ENCODE measurements around the gene SLIT3.

Gene SLIT3

DNA sequence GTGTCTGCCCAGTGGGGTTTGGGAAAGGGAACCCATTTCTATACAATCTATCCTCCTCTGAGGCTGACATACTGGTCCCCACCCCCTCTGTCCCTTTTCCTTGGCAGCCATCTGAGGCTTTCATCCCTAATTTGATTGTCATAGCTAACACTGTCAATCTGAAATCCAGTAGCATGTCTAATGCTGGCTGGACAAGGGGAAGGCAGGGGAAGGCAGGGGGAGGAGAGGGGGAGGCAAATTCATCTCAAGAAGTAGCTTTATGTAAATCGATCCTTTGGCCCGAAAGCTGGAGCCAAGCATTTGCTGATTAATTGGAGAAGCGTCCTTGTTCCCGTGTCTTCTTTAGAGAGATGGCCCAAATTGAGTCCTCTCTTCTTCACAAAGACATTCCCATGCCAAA is 407.7 kb downstream of the SLIT3 start:
- no peak overlapping the region for H3K27ac Mint-ChIP-seq
- no peaks in the 10 kb centered on the region for H3K9me3 Mint-ChIP-seq
- peaks cover 31% of the 10 kb centered on the region for H3K27me3 Mint-ChIP-seq (ENCODE audit: low read depth, poor library complexity)
- no peak for TF ChIP-seq CTCF (IDR thresholded peaks at IDR 0.05)
- H3K4me3 Mint-ChIP-seq: no peak overlapping the region
- H3K4me1 Mint-ChIP-seq: peaks cover 42% of the 10 kb centered on the region
- H3K36me3 Mint-ChIP-seq (ENCODE audit: low read depth): no peaks in the 10 kb centered on the region
- DNase-seq: no peak

DNA sequence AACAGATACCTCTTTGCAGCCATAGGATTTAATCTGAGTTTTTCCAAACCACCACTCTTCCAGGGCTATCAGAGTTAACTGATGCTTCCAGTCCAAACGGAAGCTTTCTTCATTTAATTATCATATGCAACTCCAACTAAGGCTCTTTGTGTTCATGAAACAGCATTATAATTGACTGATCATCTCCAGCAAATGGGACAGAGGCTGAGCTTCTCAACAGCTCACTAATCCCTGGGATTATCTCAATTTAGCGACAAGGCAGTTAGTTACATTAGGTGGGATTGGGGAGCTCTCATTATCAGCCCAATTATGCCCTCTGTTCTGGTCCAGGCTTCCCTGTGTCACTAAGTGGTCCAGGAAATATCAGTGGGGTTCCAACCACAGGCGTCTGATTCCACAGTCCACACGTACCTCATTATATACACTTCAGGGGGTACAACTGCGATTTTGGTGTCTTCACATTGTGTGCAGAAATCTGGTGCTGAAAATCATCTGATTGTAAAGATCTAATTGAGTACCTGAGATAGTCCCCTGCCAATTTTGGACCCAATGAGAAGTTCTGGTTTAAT is 408.2 kb downstream of the SLIT3 start:
- Mint-ChIP-seq H3K27ac (no peak overlapping the region), H3K4me3 (no peak overlapping the region), H3K9me3 (no peaks in the 10 kb centered on the region), H3K27me3 (ENCODE audit: low read depth, poor library complexity) (peaks cover 31% of the 10 kb centered on the region), H3K4me1 (peaks cover 36% of the 10 kb centered on the region), H3K36me3 (ENCODE audit: low read depth) (no peaks in the 10 kb centered on the region)
- no peak for DNase-seq
- no peak for TF ChIP-seq CTCF (IDR thresholded peaks at IDR 0.05)

DNA sequence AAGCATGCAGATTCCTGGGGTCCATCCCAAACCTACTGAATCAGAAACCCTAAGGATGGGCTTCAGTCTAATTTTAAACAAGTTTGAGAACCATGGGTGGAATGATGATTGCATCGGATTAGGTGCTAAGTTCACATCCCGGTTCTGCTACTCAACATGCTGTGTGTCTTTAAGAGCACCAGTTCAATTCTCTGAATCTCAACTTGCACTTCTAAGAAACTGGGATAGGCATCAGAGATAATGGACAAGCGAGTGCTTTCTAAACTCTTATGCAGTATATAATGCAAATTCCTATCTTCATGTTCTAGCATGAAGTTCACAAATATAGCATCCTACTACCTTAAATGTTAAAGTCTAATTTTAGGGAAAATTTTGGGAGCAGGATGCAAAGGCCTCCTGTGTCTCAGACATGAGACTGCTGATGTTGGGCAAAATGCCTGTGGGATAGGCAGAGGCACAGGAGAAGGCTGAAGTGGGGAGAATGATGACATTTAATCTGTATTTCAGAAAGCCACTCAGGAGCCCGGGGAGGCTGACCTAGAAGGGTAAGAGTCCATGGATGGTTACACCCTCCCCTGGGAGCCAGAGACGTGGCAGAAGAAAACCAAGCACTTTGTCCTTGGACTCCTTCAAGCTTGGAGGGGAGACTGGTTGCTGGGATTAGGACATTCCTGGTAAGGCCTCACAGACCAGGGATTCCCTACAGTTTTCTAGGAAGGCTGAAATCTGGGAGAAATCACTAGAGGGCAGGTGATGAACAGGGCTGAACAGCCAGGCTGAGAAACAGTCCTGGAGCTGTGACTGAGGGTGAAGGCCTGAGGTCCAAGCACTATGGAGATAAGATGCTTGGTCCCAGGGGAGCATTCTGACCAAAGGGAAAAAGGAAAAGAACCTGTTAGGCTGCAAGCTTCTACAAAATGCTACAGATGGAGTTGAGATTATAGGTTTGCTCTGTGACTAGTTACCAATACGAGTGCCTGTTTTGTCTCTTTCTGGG is 409.8 kb downstream of the SLIT3 start:
- H3K4me1 Mint-ChIP-seq: peaks cover 21% of the 10 kb centered on the region
- no peak overlapping the region for H3K4me3 Mint-ChIP-seq
- no peaks in the 10 kb centered on the region for H3K36me3 Mint-ChIP-seq (ENCODE audit: low read depth)
- no peak for TF ChIP-seq CTCF (IDR thresholded peaks at IDR 0.05)
- no peak for DNase-seq
- H3K27ac Mint-ChIP-seq: no peak overlapping the region
- no peaks in the 10 kb centered on the region for H3K9me3 Mint-ChIP-seq
- H3K27me3 Mint-ChIP-seq (ENCODE audit: low read depth, poor library complexity): peaks cover 30% of the 10 kb centered on the region

GRCh38 chr5:168889039-168889438 is 411.9 kb downstream of the SLIT3 start:
- Mint-ChIP-seq H3K27ac (no peak overlapping the region), H3K9me3 (no peaks in the 10 kb centered on the region), H3K36me3 (ENCODE audit: low read depth) (no peaks in the 10 kb centered on the region), H3K27me3 (ENCODE audit: low read depth, poor library complexity) (peaks cover 26% of the 10 kb centered on the region), H3K4me3 (no peak overlapping the region), H3K4me1 (peaks cover 20% of the 10 kb centered on the region)
- TF ChIP-seq CTCF (IDR thresholded peaks at IDR 0.05): no peak
- no peak for DNase-seq

GRCh38 chr5:168887931-168888330 is 413.0 kb downstream of the SLIT3 start:
- no peaks in the 10 kb centered on the region for H3K36me3 Mint-ChIP-seq (ENCODE audit: low read depth)
- DNase-seq: no peak

More at GRCh38 chr5:168887931-168888330, 413.0 kb downstream of the SLIT3 start:
- Mint-ChIP-seq H3K4me1 (peaks cover 11% of the 10 kb centered on the region), H3K9me3 (no peaks in the 10 kb centered on the region), H3K27me3 (ENCODE audit: low read depth, poor library complexity) (peaks cover 25% of the 10 kb centered on the region), H3K27ac (no peak overlapping the region), H3K4me3 (no peak overlapping the region)
- no peak for TF ChIP-seq CTCF (IDR thresholded peaks at IDR 0.05)

Measured in nephron progenitor cell (in vitro differentiated cells).